ENCODE measurements around the gene NOC2L. TPM values are rescaled to one million over a fixed set of nuclear protein-coding genes. Genes with fewer than 3 reads are reported as not detected.

Gene NOC2L
- total RNA-seq, 1 experiment from 2014 or later, result 214 TPM

DNA sequence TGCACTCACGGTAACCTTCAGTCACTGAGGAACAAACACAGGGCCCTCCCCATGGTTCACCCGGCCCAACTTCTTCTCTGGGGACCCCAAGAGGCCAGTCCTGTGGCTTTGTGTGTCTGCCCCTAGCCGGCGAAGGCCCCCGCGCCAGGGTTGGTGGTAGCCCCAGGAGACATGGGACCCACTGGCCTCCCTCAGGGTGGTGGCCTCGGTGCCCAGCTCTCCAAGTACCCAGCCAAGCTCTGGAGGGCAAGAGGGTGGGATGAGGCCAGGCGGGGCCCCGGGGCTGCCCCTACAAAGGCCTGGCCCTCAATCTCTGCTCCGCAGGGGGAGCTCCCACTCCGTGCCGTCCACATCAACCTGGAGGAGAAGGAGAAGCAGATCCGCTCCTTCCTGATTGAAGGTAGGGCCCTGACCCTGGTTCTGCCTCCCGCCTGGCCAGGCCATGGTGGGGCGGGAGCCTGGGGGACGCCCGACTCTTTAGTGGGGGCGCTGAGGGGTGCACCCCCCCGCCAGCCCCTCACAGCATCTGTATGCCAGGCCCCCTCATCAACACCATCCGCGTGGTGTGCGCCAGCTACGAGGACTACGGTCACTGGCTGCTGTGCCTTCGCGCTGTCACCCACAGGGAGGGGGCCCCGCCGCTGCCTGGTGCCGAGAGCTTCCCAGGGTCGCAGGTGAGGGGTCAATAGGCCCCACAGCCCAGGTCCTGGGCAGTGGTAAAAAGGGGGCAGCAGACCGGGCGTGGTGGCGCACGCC is 12.9 kb upstream of the NOC2L start:
- Histone ChIP-seq H3K36me3 (ENCODE audit: insufficient read depth, low read length, poor library complexity, severe bottlenecking) (no peaks in the 10 kb centered on the region), H3K27me3 (replicated peaks; ENCODE audit: insufficient read depth, low read depth, low read length, poor library complexity) (peaks cover 25% of the 10 kb centered on the region), H3K4me3 (ENCODE audit: low read depth, low read length, poor library complexity, severe bottlenecking) (no peak overlapping the region), H3K9me3 (ENCODE audit: low read depth, low read length, poor library complexity, severe bottlenecking) (no peaks in the 10 kb centered on the region), H3K4me1 (ENCODE audit: insufficient read depth, low read length, poor library complexity, severe bottlenecking) (peaks cover 12% of the 10 kb centered on the region), H3K27ac (ENCODE audit: low read depth, low read length, poor library complexity, severe bottlenecking) (no peak overlapping the region)
- DNase-seq (ENCODE audit: low spot score), result no peak
- no TSS peak for BruUV-seq (replicated peaks)
- intact Hi-C loops (cut with micrococcal nuclease; ENCODE audit: unreplicated experiment), result no loop called here
- ChIA-PET CTCF (no interaction called here), POLR2A (ENCODE audit: low non-redundant PET) (interaction anchor here (0.6 kb wide), 1 partner anchor 39 kb away, joined by 7 read pairs; no protein-coding TSS in a partner anchor)
- TF ChIP-seq EZH2 (IDR thresholded peaks at IDR 0.05; ENCODE audit: borderline replicate concordance, low read depth, low read length, poor library complexity, severe bottlenecking), result no peak
- no peak for TF ChIP-seq CTCF (conservative IDR thresholded peaks at IDR 0.05; ENCODE audit: low read depth, low read length)

DNA sequence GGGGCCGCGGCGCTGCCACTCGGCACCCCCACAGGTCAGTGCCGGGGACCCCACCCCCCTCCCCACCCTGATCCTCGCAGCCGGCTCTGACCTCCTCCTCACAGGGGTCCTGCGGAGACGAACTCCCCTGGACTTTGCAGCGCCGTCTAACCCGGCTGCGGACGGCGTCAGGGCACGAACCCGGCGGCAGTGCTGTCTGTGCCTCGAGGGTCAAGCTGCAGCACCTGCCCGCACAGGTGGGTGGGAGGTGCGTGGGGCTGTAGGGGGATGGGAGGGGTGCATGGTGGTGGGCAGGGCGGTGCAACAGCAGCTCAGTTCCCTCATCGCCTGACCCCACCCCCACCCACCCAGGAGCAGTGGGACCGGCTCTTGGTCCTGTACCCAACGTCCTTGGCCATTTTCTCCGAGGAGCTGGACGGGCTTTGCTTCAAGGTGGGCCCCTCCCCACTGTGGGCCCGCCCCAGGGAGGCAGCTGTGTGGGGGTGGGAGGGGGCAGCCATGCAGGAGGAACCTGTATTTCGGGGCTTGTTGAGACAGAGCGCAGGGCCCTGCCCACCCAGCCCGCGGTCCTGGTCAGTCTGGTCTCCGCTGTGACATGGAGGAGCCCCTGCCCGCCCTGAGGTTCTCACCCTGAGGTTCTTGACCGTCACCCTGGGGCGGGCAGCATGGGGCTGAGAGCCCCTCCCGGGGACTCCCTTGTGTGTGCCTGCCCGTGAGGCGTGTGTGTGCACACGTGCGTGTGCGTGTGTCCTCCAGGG is 12.1 kb upstream of the NOC2L start:
- Histone ChIP-seq H3K4me1 (ENCODE audit: insufficient read depth, low read length, poor library complexity, severe bottlenecking) (peaks cover 16% of the 10 kb centered on the region), H3K9me3 (ENCODE audit: low read depth, low read length, poor library complexity, severe bottlenecking) (no peaks in the 10 kb centered on the region), H3K27ac (ENCODE audit: low read depth, low read length, poor library complexity, severe bottlenecking) (no peak overlapping the region), H3K4me3 (ENCODE audit: low read depth, low read length, poor library complexity, severe bottlenecking) (no peak overlapping the region), H3K36me3 (ENCODE audit: insufficient read depth, low read length, poor library complexity, severe bottlenecking) (no peaks in the 10 kb centered on the region), H3K27me3 (replicated peaks; ENCODE audit: insufficient read depth, low read depth, low read length, poor library complexity) (peaks cover 25% of the 10 kb centered on the region)
- no peak for DNase-seq (ENCODE audit: low spot score)
- no TSS peak for BruUV-seq (replicated peaks)
- no peak for TF ChIP-seq EZH2 (IDR thresholded peaks at IDR 0.05; ENCODE audit: borderline replicate concordance, low read depth, low read length, poor library complexity, severe bottlenecking)
- TF ChIP-seq CTCF (conservative IDR thresholded peaks at IDR 0.05; ENCODE audit: low read depth, low read length), result no peak
- intact Hi-C loops (cut with micrococcal nuclease; ENCODE audit: unreplicated experiment), result no loop called here
- POLR2A ChIA-PET (ENCODE audit: low non-redundant PET), result interaction anchor here (0.6 kb wide), 1 partner anchor 38 kb away, joined by 7 read pairs; no protein-coding TSS in a partner anchor
- CTCF ChIA-PET, result interaction anchor here (0.5 kb wide), 1 partner anchor 49 kb away, joined by 4 read pairs; the partner anchor contains the start of gene AGRN

DNA sequence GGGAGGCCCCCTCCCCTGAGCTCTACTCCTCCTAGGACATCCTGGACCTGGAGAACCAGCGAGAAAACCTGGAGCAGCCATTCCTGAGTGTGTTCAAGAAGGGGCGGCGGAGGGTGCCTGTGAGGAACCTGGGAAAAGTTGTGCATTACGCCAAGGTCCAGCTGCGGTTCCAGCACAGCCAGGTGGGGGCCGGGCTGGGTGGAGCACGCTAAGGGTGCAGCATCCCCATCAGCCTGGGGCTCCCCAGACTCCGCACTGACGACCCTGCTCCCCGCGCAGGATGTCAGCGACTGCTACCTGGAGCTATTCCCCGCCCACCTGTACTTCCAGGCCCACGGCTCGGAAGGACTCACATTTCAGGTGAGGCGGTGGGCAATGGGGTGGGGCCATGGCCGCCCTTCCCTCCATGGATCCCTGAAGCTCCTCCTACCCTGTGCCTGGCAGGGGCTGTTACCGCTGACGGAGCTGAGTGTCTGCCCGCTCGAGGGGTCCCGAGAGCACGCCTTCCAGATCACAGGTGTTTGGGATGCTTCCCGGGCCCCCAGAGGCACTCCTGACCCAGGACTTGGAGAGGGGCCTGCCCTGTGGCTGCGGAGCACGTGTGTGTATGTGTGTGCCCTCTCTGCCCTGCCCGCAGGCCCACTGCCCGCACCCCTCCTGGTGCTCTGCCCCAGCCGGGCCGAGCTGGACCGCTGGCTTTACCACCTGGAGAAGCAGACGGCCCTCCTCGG is 11.4 kb upstream of the NOC2L start:
- H3K4me3 ChIP-seq (ENCODE audit: low read depth, low read length, poor library complexity, severe bottlenecking), result no peak overlapping the region
- no TSS peak for BruUV-seq (replicated peaks)
- H3K4me1 ChIP-seq (ENCODE audit: insufficient read depth, low read length, poor library complexity, severe bottlenecking), result peaks cover 8% of the 10 kb centered on the region
- peaks cover 25% of the 10 kb centered on the region for H3K27me3 ChIP-seq (replicated peaks; ENCODE audit: insufficient read depth, low read depth, low read length, poor library complexity)
- DNase-seq (ENCODE audit: low spot score), result no peak
- H3K36me3 ChIP-seq (ENCODE audit: insufficient read depth, low read length, poor library complexity, severe bottlenecking), result no peaks in the 10 kb centered on the region
- H3K9me3 ChIP-seq (ENCODE audit: low read depth, low read length, poor library complexity, severe bottlenecking), result no peaks in the 10 kb centered on the region
- H3K27ac ChIP-seq (ENCODE audit: low read depth, low read length, poor library complexity, severe bottlenecking), result no peak overlapping the region
- intact Hi-C loops (cut with micrococcal nuclease; ENCODE audit: unreplicated experiment), result no loop called here
- peak; percentile 62 for TF ChIP-seq EZH2 (IDR thresholded peaks at IDR 0.05; ENCODE audit: borderline replicate concordance, low read depth, low read length, poor library complexity, severe bottlenecking)
- TF ChIP-seq CTCF (conservative IDR thresholded peaks at IDR 0.05; ENCODE audit: low read depth, low read length), result no peak
- ChIA-PET CTCF (interaction anchor here (0.5 kb wide), 1 partner anchor 50 kb away, joined by 4 read pairs; the partner anchor contains the start of gene AGRN), POLR2A (ENCODE audit: low non-redundant PET) (interaction anchor here (0.6 kb wide), 1 partner anchor 92 kb away, joined by 4 read pairs; no protein-coding TSS in a partner anchor)
